GM23338 (cell line): ENCODE data around the gene PTPRQ.

Source experiments
- CTCF ChIP-seq, 2 experiments: fragments of 200-600 bp in 1 of 2; sonication (generic) in 1 of 2; conservative IDR thresholded peaks; 2 replicates each; pipeline versions ENCODE4 v1.5.1 to v1.6.1; 2016 to 2017; ENCODE audit warnings: antibody characterized with exemption in 2 of 2, low read depth in 2 of 2, mild to moderate bottlenecking in 2 of 2, moderate library complexity in 1 of 2
- POLR2AphosphoS5 ChIP-seq: IDR thresholded peaks from 2 replicates; pipeline ENCODE4 v1.6.1; 2016; ENCODE audit warnings: antibody characterized with exemption, low read depth
- REST ChIP-seq: IDR thresholded peaks from one replicate; pipeline ENCODE4 v1.6.1; 2018; ENCODE audit warnings: antibody characterized with exemption; ENCODE audit not compliant: unreplicated experiment

- TF ChIP-seq CTCF (conservative IDR thresholded peaks at IDR 0.05; ENCODE audit: low read depth in 2 of 2), result no peak
- no peak for TF ChIP-seq REST
- TF ChIP-seq POLR2AphosphoS5, result no peak
Observed at GRCh38 chr12:80580254-80580653, 136.2 kb downstream of the PTPRQ start.
